ENCODE data around the gene APP.

DNA sequence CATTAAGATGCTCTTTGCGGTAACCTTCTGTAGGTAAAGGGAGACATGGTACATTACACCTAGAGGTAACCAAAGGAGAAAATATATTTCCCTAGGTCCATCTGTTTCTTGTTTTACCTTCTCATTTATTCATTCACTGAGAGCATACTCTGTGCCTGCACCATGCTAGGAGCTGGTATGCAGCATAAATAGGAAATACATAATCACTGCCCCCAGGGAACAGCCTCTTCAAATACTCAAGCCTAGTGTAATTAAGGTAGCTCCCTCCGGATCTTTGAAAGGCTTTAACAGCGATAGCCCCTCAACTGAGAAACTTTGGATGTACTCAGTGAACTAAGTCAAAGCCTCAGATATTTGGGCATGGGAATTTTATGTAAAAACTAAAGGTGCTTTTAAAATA lies 312.2 kb downstream of the APP start:
- TF ChIP-seq, protein P1, sequence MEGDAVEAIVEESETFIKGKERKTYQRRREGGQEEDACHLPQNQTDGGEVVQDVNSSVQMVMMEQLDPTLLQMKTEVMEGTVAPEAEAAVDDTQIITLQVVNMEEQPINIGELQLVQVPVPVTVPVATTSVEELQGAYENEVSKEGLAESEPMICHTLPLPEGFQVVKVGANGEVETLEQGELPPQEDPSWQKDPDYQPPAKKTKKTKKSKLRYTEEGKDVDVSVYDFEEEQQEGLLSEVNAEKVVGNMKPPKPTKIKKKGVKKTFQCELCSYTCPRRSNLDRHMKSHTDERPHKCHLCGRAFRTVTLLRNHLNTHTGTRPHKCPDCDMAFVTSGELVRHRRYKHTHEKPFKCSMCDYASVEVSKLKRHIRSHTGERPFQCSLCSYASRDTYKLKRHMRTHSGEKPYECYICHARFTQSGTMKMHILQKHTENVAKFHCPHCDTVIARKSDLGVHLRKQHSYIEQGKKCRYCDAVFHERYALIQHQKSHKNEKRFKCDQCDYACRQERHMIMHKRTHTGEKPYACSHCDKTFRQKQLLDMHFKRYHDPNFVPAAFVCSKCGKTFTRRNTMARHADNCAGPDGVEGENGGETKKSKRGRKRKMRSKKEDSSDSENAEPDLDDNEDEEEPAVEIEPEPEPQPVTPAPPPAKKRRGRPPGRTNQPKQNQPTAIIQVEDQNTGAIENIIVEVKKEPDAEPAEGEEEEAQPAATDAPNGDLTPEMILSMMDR (conservative IDR thresholded peaks at IDR 0.05; ENCODE audit: low read depth, low read length), result no peak
- TF ChIP-seq EZH2 (IDR thresholded peaks at IDR 0.05; ENCODE audit: borderline replicate concordance, low read depth, low read length, poor library complexity, severe bottlenecking), result no peak

Data from A673 (cell line).